HUES6 (cell line): ENCODE measurements around the gene PDXDC1.
"Not testable (repeated sequence)": the region's sequence is repeated elsewhere in the genome, so short reads cannot be mapped to it uniquely, and the experiment has no call there.

Experiments
- H3K27ac ChIP-seq: 2 replicates; pipeline ENCODE4 v1.7.0; 2013; ENCODE audit warnings: low read depth, mild to moderate bottlenecking, low read length, inconsistent platforms
- H3K27me3 ChIP-seq: 2 replicates; pipeline ENCODE4 v1.6.1; 2013; ENCODE audit warnings: low read length; ENCODE audit not compliant: control insufficient read depth, insufficient read depth
- H3K36me3 ChIP-seq: 2 replicates; pipeline ENCODE4 v1.6.1; 2013; ENCODE audit warnings: low read length; ENCODE audit not compliant: control insufficient read depth, insufficient read depth
- H3K4me1 ChIP-seq: 2 replicates; pipeline ENCODE4 v1.6.1; 2013; ENCODE audit warnings: low read length; ENCODE audit not compliant: control insufficient read depth, insufficient read depth
- H3K4me3 ChIP-seq: 2 replicates; pipeline ENCODE4 v1.5.1; 2013; ENCODE audit warnings: low read depth, low read length
- H3K9ac ChIP-seq: one replicate; pipeline ENCODE4 v1.6.1; 2013; ENCODE audit warnings: mild to moderate bottlenecking, low read length
- H3K9me3 ChIP-seq: 2 replicates; pipeline ENCODE4 v1.6.1; 2013; ENCODE audit warnings: low read depth, low read length; ENCODE audit not compliant: control insufficient read depth, insufficient read depth

The PDXDC1 gene

GRCh38 chr16:15143601-15144091, 168.8 kb downstream of the PDXDC1 start:
- not testable (repeated sequence) for H3K9me3 ChIP-seq, H3K27me3 ChIP-seq, H3K36me3 ChIP-seq
- peak overlapping the region; percentile 86 for H3K27ac ChIP-seq
- H3K4me3 ChIP-seq = peak overlapping the region; percentile 50
- peak overlapping the region; percentile 91 for H3K9ac ChIP-seq
- H3K4me1 ChIP-seq = peaks cover 34% of the 10 kb centered on the region

- H3K9me3 ChIP-seq, H3K27me3 ChIP-seq, H3K36me3 ChIP-seq: not testable (repeated sequence)
- H3K4me3 ChIP-seq = peak overlapping the region; percentile 50
- H3K9ac ChIP-seq = peak overlapping the region; percentile 91
- peaks cover 34% of the 10 kb centered on the region for H3K4me1 ChIP-seq
- H3K27ac ChIP-seq = peak overlapping the region; percentile 86
Measured at GRCh38 chr16:15144092-15144631, 169.3 kb downstream of the PDXDC1 start.

GRCh38 chr16:15144781-15145417, 170.1 kb downstream of the PDXDC1 start:
- peak overlapping the region; percentile 86 for H3K27ac ChIP-seq
- H3K4me1 ChIP-seq = peaks cover 36% of the 10 kb centered on the region
- peak overlapping the region; percentile 50; the same call in 1 of the 2 replicates for H3K4me3 ChIP-seq
- peak overlapping the region; percentile 91 for H3K9ac ChIP-seq
- not testable (repeated sequence) for H3K9me3 ChIP-seq, H3K27me3 ChIP-seq, H3K36me3 ChIP-seq

GRCh38 chr16:15145418-15146263, 170.8 kb downstream of the PDXDC1 start:
- not testable (repeated sequence) for H3K27me3 ChIP-seq, H3K27ac ChIP-seq, H3K4me3 ChIP-seq, H3K9ac ChIP-seq, H3K36me3 ChIP-seq, H3K9me3 ChIP-seq
- H3K4me1 ChIP-seq = peaks cover 36% of the 10 kb centered on the region

GRCh38 chr16:15146264-15146662, 171.4 kb downstream of the PDXDC1 start:
- not testable (repeated sequence) for H3K9me3 ChIP-seq, H3K27ac ChIP-seq, H3K9ac ChIP-seq, H3K36me3 ChIP-seq, H3K27me3 ChIP-seq, H3K4me3 ChIP-seq
- peaks cover 34% of the 10 kb centered on the region for H3K4me1 ChIP-seq

GRCh38 chr16:15148831-15149230, 174.0 kb downstream of the PDXDC1 start:
- H3K9me3 ChIP-seq, H3K4me3 ChIP-seq, H3K27me3 ChIP-seq, H3K9ac ChIP-seq, H3K36me3 ChIP-seq, H3K27ac ChIP-seq: not testable (repeated sequence)
- H3K4me1 ChIP-seq = peaks cover 22% of the 10 kb centered on the region

- H3K4me3 ChIP-seq, H3K9ac ChIP-seq, H3K9me3 ChIP-seq, H3K27ac ChIP-seq, H3K27me3 ChIP-seq, H3K36me3 ChIP-seq: not testable (repeated sequence)
- H3K4me1 ChIP-seq = peaks cover 18% of the 10 kb centered on the region
Measured at GRCh38 chr16:15149260-15149659, 174.4 kb downstream of the PDXDC1 start.

- not testable (repeated sequence) for H3K27ac ChIP-seq, H3K4me1 ChIP-seq, H3K27me3 ChIP-seq, H3K9me3 ChIP-seq, H3K36me3 ChIP-seq
- Histone ChIP-seq H3K9ac (peak overlapping the region; percentile 58), H3K4me3 (peak overlapping the region; percentile 61)
Measured at GRCh38 chr16:15154005-15154404, 179.2 kb downstream of the PDXDC1 start.

GRCh38 chr16:15154650-15155562, 180.1 kb downstream of the PDXDC1 start:
- H3K27ac ChIP-seq, H3K4me1 ChIP-seq, H3K27me3 ChIP-seq, H3K9me3 ChIP-seq, H3K36me3 ChIP-seq: not testable (repeated sequence)
- Histone ChIP-seq H3K4me3 (peak overlapping the region; percentile 56), H3K9ac (peak overlapping the region; percentile 58)

GRCh38 chr16:15157644-15158043, 182.8 kb downstream of the PDXDC1 start:
- H3K36me3 ChIP-seq, H3K9me3 ChIP-seq, H3K27me3 ChIP-seq, H3K9ac ChIP-seq, H3K4me3 ChIP-seq, H3K4me1 ChIP-seq, H3K27ac ChIP-seq: not testable (repeated sequence)
